H9 (cell line): ENCODE data around the gene KANK2. TPM values are rescaled to one million over a fixed set of nuclear protein-coding genes. Genes with fewer than 3 reads are reported as not detected.

Experiments used
- DNase-seq: peaks from one replicate; pipeline ENCODE4 v3.0.0-alpha.2; 2017
- H2AFZ ChIP-seq: one replicate; pipeline ENCODE4 v1.6.1; 2013; ENCODE audit warnings: mild to moderate bottlenecking, low read length, control low read depth, moderate library complexity
- H2AK5ac ChIP-seq: 2 replicates; pipeline ENCODE4 v1.6.1; 2013; ENCODE audit warnings: low read length, control low read depth, mixed read lengths; ENCODE audit not compliant: insufficient read length
- H2BK120ac ChIP-seq: one replicate; pipeline ENCODE4 v1.6.1; 2013; ENCODE audit warnings: low read depth, mild to moderate bottlenecking, low read length, control low read depth, inconsistent platforms; ENCODE audit not compliant: poor library complexity, severe bottlenecking
- H2BK12ac ChIP-seq: 2 replicates; pipeline ENCODE4 v1.6.1; 2013; ENCODE audit warnings: low read length, control low read depth, mixed read lengths, low read depth; ENCODE audit not compliant: insufficient read length
- H2BK15ac ChIP-seq: 2 replicates; pipeline ENCODE4 v1.6.1; 2013; ENCODE audit warnings: low read depth, low read length, control low read depth
- H2BK20ac ChIP-seq: one replicate; pipeline ENCODE4 v1.6.1; 2013; ENCODE audit warnings: low read depth, mild to moderate bottlenecking, low read length, control low read depth, inconsistent platforms; ENCODE audit not compliant: poor library complexity, severe bottlenecking
- H2BK5ac ChIP-seq: 2 replicates; pipeline ENCODE4 v1.6.1; 2013; ENCODE audit warnings: low read length, control low read depth, mixed read lengths; ENCODE audit not compliant: insufficient read length
- H3K14ac ChIP-seq: 2 replicates; pipeline ENCODE4 v1.6.1; 2013; ENCODE audit warnings: low read length, control low read depth; ENCODE audit not compliant: insufficient read depth
- H3K18ac ChIP-seq: 2 replicates; pipeline ENCODE4 v1.6.1; 2013; ENCODE audit warnings: low read depth, mild to moderate bottlenecking, mixed read lengths, low read length, control low read depth; ENCODE audit not compliant: insufficient read length
- H3K23ac ChIP-seq: 2 replicates; pipeline ENCODE4 v1.6.1; 2013; ENCODE audit warnings: low read length, control low read depth, mixed read lengths, low read depth; ENCODE audit not compliant: insufficient read length
- H3K23me2 ChIP-seq: 2 replicates; pipeline ENCODE4 v1.6.1; 2013; ENCODE audit warnings: low read depth, mild to moderate bottlenecking, mixed read lengths, low read length, control low read depth; ENCODE audit not compliant: insufficient read length, poor library complexity, severe bottlenecking
- H3K27ac ChIP-seq: 2 replicates; pipeline ENCODE4 v1.5.1; 2013; ENCODE audit warnings: low read length, control low read depth, mixed read lengths, low read depth; ENCODE audit not compliant: insufficient read length
- H3K27me3 ChIP-seq: 2 replicates; pipeline ENCODE4 v1.6.1; 2013; ENCODE audit warnings: low read length, control low read depth, inconsistent platforms; ENCODE audit not compliant: insufficient read depth
- H3K4ac ChIP-seq: 2 replicates; pipeline ENCODE4 v1.6.1; 2013; ENCODE audit warnings: low read depth, mild to moderate bottlenecking, control low read depth, inconsistent platforms, low read length, moderate library complexity
- H3K4me1 ChIP-seq: 2 replicates; pipeline ENCODE4 v1.6.1; 2013; ENCODE audit warnings: low read length, control low read depth, inconsistent platforms; ENCODE audit not compliant: insufficient read depth
- H3K4me2 ChIP-seq: 2 replicates; pipeline ENCODE4 v1.6.1; 2013; ENCODE audit warnings: low read length, control low read depth, mixed read lengths; ENCODE audit not compliant: insufficient read length, insufficient read depth
- H3K56ac ChIP-seq: 2 replicates; pipeline ENCODE4 v1.6.1; 2013; ENCODE audit warnings: low read depth, mild to moderate bottlenecking, mixed read lengths, low read length, control low read depth; ENCODE audit not compliant: insufficient read length
- H3K79me1 ChIP-seq: 2 replicates; pipeline ENCODE4 v1.6.1; 2013; ENCODE audit warnings: low read depth, mild to moderate bottlenecking, moderate library complexity, low read length, control low read depth, inconsistent platforms; ENCODE audit not compliant: insufficient read depth, poor library complexity, severe bottlenecking
- H3K79me2 ChIP-seq: 2 replicates; pipeline ENCODE4 v1.6.1; 2013; ENCODE audit warnings: low read length, control low read depth, inconsistent platforms; ENCODE audit not compliant: insufficient read depth
- H3K9ac ChIP-seq: 2 replicates; pipeline ENCODE4 v1.6.1; 2013; ENCODE audit warnings: low read length, control low read depth, mixed read lengths; ENCODE audit not compliant: insufficient read length; ENCODE audit errors: extremely low read depth
- H3K9me3 ChIP-seq: one replicate; pipeline ENCODE4 v1.6.1; 2013; ENCODE audit warnings: low read depth, low read length, inconsistent platforms; ENCODE audit not compliant: control insufficient read depth
- H3T11ph ChIP-seq: one replicate; pipeline ENCODE4 v1.6.1; 2013; ENCODE audit warnings: mild to moderate bottlenecking, low read length, control low read depth, inconsistent platforms
- H4K20me1 ChIP-seq: one replicate; pipeline ENCODE4 v1.6.1; 2013; ENCODE audit not compliant: control insufficient read depth, insufficient read length, insufficient read depth
- H4K5ac ChIP-seq: 2 replicates; pipeline ENCODE4 v1.6.1; 2013; ENCODE audit warnings: low read depth, mild to moderate bottlenecking, mixed read lengths, low read length, control low read depth; ENCODE audit not compliant: insufficient read length
- H4K8ac ChIP-seq: replicated peaks from 2 replicates; pipeline ENCODE4 v1.6.1; 2013; ENCODE audit warnings: low read length, control low read depth, mixed read lengths, low read depth; ENCODE audit not compliant: insufficient read length
- H4K91ac ChIP-seq: 2 replicates; pipeline ENCODE4 v1.6.1; 2013; ENCODE audit warnings: low read depth, mild to moderate bottlenecking, moderate library complexity, mixed read lengths, low read length, control low read depth; ENCODE audit not compliant: insufficient read length
- H3K27ac Mint-ChIP-seq, 3 experiments: 2 replicates in 2 of 3; 3 replicates in 1 of 3; pipeline ENCODE4 v1.8.0; 2020 to 2021; ENCODE audit warnings: mixed read lengths in 3 of 3, mild to moderate bottlenecking in 1 of 3, moderate library complexity in 1 of 3
- H3K27me3 Mint-ChIP-seq: 2 replicates; pipeline ENCODE4 v1.8.0; 2021; ENCODE audit warnings: low read depth, mild to moderate bottlenecking, moderate library complexity, mixed read lengths
- H3K36me3 Mint-ChIP-seq, 3 experiments: 2 replicates in 2 of 3; 3 replicates in 1 of 3; pipeline ENCODE4 v1.8.0; 2020 to 2021; ENCODE audit warnings: low read depth in 3 of 3, mixed read lengths in 3 of 3; ENCODE audit not compliant: insufficient read depth in 1 of 3
- H3K4me1 Mint-ChIP-seq, 2 experiments: 2 replicates each; pipeline ENCODE4 v1.8.0; 2020; ENCODE audit warnings: mixed read lengths in 2 of 2
- H3K4me3 Mint-ChIP-seq, 2 experiments: 2 replicates in 1 of 2; 3 replicates in 1 of 2; pipeline ENCODE4 v1.8.0; 2020 to 2021; ENCODE audit warnings: mild to moderate bottlenecking in 2 of 2, mixed read lengths in 2 of 2, moderate library complexity in 1 of 2
- H3K9me3 Mint-ChIP-seq, 2 experiments: 2 replicates in 1 of 2; 3 replicates in 1 of 2; pipeline ENCODE4 v1.8.0; 2020; ENCODE audit warnings: mild to moderate bottlenecking in 2 of 2, mixed read lengths in 2 of 2, moderate library complexity in 1 of 2
- CTCF ChIP-seq: fragments of 200-600 bp; sonication (generic); conservative IDR thresholded peaks from 3 replicates; pipeline ENCODE4 v1.8.0; 2021; ENCODE audit warnings: antibody characterized with exemption, mild to moderate bottlenecking
- WGBS: extraction: QIAGEN DNeasy Blood & Tissue Kit; methylation state at CpG from one replicate; pipeline ENCODE4 v1.1.7; 2013; ENCODE audit warnings: missing lambda C conversion rate, low lambda C conversion rate, mixed read lengths; ENCODE audit not compliant: insufficient read length; ENCODE audit errors: extremely low coverage; 5-methylcytosine and 5-hydroxymethylcytosine counted together
- total RNA-seq: library from RNA; stranded (reverse); gene quantifications from 2 replicates; pipeline ENCODE4 v1.2.1, GENCODE V29; 2021

Gene KANK2
- total RNA-seq, 1 experiment from 2014 or later: 42.0 TPM

GRCh38 chr19:11226716-11227166, 29.4 kb upstream of the KANK2 start:
- no peaks in the 10 kb centered on the region for H3K79me1 ChIP-seq
- no peak overlapping the region for H3K9ac ChIP-seq
- H3K36me3 Mint-ChIP-seq: peaks cover 17 to 34% (median 33%) of the 10 kb centered on the region in 3 experiments
- no peak overlapping the region for H2BK15ac ChIP-seq
- H3K9me3 Mint-ChIP-seq: peaks cover 3 to 4% of the 10 kb centered on the region in 2 experiments; a peak in 3 of 5 replicates
- no peaks in the 10 kb centered on the region for H3K23me2 ChIP-seq
- no peak overlapping the region for H3K56ac ChIP-seq
- no peak overlapping the region for H3K27ac ChIP-seq
- no peak overlapping the region for H2BK120ac ChIP-seq
- H4K5ac ChIP-seq: no peak overlapping the region
- H3K4me3 Mint-ChIP-seq: no peak overlapping the region
- H2BK20ac ChIP-seq: no peak overlapping the region
- no peaks in the 10 kb centered on the region for H3K27me3 Mint-ChIP-seq
- DNase-seq: no peak
- H3K27me3 ChIP-seq: no peaks in the 10 kb centered on the region
- H3T11ph ChIP-seq: no peak overlapping the region
- no peak overlapping the region for H2AFZ ChIP-seq
- no peak overlapping the region for H3K27ac Mint-ChIP-seq
- H4K91ac ChIP-seq: no peak overlapping the region
- H3K79me2 ChIP-seq: no peaks in the 10 kb centered on the region
- H3K9me3 ChIP-seq: peaks cover 2% of the 10 kb centered on the region
- H3K4me1 Mint-ChIP-seq: peaks cover 2 to 10% of the 10 kb centered on the region in 2 experiments; a peak in 3 of 4 replicates
- H3K4me1 ChIP-seq: no peaks in the 10 kb centered on the region
- no peak overlapping the region for H2BK12ac ChIP-seq
- no peak overlapping the region for H3K4ac ChIP-seq
- no peaks in the 10 kb centered on the region for H4K20me1 ChIP-seq
- H4K8ac ChIP-seq: no peak overlapping the region
- no peak overlapping the region for H3K14ac ChIP-seq
- no CpG with 5 or more reads among the region's 1 CpG for WGBS
- H3K23ac ChIP-seq: no peak overlapping the region
- H2AK5ac ChIP-seq: no peak overlapping the region
- TF ChIP-seq CTCF: no peak
- H3K4me2 ChIP-seq: no peak overlapping the region
- H2BK5ac ChIP-seq: no peak overlapping the region
- no peak overlapping the region for H3K18ac ChIP-seq
